Skeletal muscle satellite cell (primary cell): ENCODE measurements around the gene ZDHHC19.

ENCODE experiments used
- H3K27me3 ChIP-seq: 2 replicates; pipeline ENCODE4 v1.7.0; 2013; ENCODE audit warnings: low read length; ENCODE audit not compliant: control insufficient read depth, insufficient read depth
- H3K36me3 ChIP-seq: 2 replicates; pipeline ENCODE4 v1.7.0; 2013; ENCODE audit warnings: mild to moderate bottlenecking, control low read depth, low read length; ENCODE audit not compliant: insufficient read depth
- H3K4me1 ChIP-seq: 2 replicates; pipeline ENCODE4 v1.7.0; 2013; ENCODE audit warnings: low read length; ENCODE audit not compliant: control insufficient read depth, insufficient read depth
- H3K4me2 ChIP-seq: 2 replicates; pipeline ENCODE4 v1.7.0; 2013; ENCODE audit warnings: mild to moderate bottlenecking, low read length
- H3K4me3 ChIP-seq: 2 replicates; pipeline ENCODE4 v1.7.0; 2013; ENCODE audit warnings: low read length
- H3K9ac ChIP-seq: 2 replicates; pipeline ENCODE4 v1.7.0; 2013; ENCODE audit warnings: mild to moderate bottlenecking, low read depth, low read length, moderate library complexity
- H3K9me3 ChIP-seq: replicated peaks from 2 replicates; pipeline ENCODE4 v1.7.0; 2013; ENCODE audit warnings: mild to moderate bottlenecking, control low read depth, low read length

ZDHHC19 gene

GRCh38 chr3:196197524-196197923 lies 13.7 kb downstream of the ZDHHC19 start:
- H3K4me2 ChIP-seq, result no peak overlapping the region
- no peaks in the 10 kb centered on the region for H3K9me3 ChIP-seq
- H3K9ac ChIP-seq, result no peak overlapping the region
- no peak overlapping the region for H3K4me3 ChIP-seq
- H3K27me3 ChIP-seq, result peaks cover 4% of the 10 kb centered on the region
- H3K4me1 ChIP-seq, result no peaks in the 10 kb centered on the region
- H3K36me3 ChIP-seq, result no peaks in the 10 kb centered on the region

- Histone ChIP-seq H3K4me3 (no peak overlapping the region), H3K27me3 (no peaks in the 10 kb centered on the region), H3K4me1 (no peaks in the 10 kb centered on the region), H3K4me2 (no peak overlapping the region), H3K9ac (no peak overlapping the region), H3K9me3 (no peaks in the 10 kb centered on the region), H3K36me3 (no peaks in the 10 kb centered on the region)
These were observed 15.4 kb downstream of the ZDHHC19 start for GRCh38 chr3:196195664-196196265.

DNA sequence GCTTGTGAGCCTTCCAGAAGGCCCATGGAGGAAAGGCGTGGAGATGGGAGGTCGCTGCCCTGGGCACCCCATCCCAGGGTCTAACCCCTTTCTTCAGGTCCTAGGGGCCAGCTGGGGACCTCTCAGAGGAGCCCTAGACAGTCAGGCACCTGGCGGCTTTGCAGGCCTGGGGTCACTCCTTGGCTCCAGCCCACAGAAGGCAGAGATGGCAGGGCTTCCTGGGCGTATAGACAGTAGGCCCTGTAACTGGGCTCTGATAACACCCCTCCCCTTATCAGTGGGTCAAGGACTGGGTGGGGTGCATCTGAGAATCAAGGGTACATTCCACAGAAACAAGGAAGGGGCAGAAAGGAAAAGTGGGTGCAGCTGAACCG lies 16.7 kb downstream of the ZDHHC19 start:
- no peaks in the 10 kb centered on the region for H3K4me1 ChIP-seq
- no peak overlapping the region for H3K9ac ChIP-seq
- no peaks in the 10 kb centered on the region for H3K27me3 ChIP-seq

DNA sequence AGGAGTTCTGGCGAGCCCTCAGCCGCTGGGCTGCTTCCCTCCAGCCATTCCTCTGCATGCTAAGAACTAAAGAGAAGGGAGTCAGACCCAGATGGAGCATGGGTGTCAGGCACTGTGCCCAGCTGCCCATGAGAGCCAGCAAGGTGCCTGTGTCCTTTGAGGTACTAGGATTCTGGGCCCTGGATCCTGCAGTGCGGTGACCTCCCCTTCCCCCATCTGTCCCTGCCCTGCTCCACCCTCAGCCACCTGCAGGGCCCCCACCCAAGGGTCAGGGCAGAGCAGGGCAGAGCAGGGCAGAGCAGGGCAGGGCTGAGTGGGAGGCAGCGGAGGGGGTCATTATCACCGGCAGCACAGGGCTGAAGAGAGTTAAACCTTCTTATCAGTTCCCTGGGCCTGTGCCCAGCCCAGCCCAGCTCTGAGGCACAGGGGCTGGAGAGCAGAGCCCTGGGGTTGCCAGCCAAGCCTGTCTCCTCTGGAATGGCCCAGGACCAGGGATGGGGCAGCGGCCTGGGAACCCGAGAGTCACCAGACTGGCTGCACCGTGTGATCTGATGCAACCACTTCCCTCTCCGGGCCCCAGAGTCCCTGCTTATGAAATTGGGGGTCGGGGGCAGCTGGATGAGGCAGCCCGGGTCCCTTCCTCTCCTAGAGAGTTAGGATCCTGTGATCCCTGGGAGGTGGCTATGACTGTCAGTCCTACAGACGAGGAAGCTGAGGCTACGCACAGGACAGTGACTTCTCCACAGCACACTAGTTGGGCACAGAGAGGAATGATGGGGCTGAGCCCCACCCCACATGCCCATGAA lies 17.3 kb downstream of the ZDHHC19 start:
- no peaks in the 10 kb centered on the region for H3K27me3 ChIP-seq
- no peaks in the 10 kb centered on the region for H3K4me1 ChIP-seq

More for the DNA sequence above, 16.7 kb downstream of the ZDHHC19 start:
- Histone ChIP-seq H3K4me3 (no peak overlapping the region), H3K4me2 (no peak overlapping the region), H3K9me3 (no peaks in the 10 kb centered on the region), H3K36me3 (no peaks in the 10 kb centered on the region)

GRCh38 chr3:196193133-196193735 lies 18.0 kb downstream of the ZDHHC19 start:
- Histone ChIP-seq H3K9me3 (no peaks in the 10 kb centered on the region), H3K4me3 (no peak overlapping the region), H3K4me2 (no peak overlapping the region), H3K9ac (no peak overlapping the region), H3K27me3 (no peaks in the 10 kb centered on the region), H3K4me1 (no peaks in the 10 kb centered on the region), H3K36me3 (no peaks in the 10 kb centered on the region)

More for the DNA sequence above, 17.3 kb downstream of the ZDHHC19 start:
- H3K36me3 ChIP-seq, result no peaks in the 10 kb centered on the region
- no peak overlapping the region for H3K4me2 ChIP-seq
- H3K9ac ChIP-seq, result no peak overlapping the region
- no peak overlapping the region for H3K4me3 ChIP-seq
- H3K9me3 ChIP-seq, result no peaks in the 10 kb centered on the region

- Histone ChIP-seq H3K4me3 (no peak overlapping the region), H3K9ac (no peak overlapping the region), H3K27me3 (no peaks in the 10 kb centered on the region), H3K36me3 (no peaks in the 10 kb centered on the region), H3K9me3 (no peaks in the 10 kb centered on the region), H3K4me1 (no peaks in the 10 kb centered on the region), H3K4me2 (no peak overlapping the region)
These were observed 18.6 kb downstream of the ZDHHC19 start for GRCh38 chr3:196192524-196193051.

DNA sequence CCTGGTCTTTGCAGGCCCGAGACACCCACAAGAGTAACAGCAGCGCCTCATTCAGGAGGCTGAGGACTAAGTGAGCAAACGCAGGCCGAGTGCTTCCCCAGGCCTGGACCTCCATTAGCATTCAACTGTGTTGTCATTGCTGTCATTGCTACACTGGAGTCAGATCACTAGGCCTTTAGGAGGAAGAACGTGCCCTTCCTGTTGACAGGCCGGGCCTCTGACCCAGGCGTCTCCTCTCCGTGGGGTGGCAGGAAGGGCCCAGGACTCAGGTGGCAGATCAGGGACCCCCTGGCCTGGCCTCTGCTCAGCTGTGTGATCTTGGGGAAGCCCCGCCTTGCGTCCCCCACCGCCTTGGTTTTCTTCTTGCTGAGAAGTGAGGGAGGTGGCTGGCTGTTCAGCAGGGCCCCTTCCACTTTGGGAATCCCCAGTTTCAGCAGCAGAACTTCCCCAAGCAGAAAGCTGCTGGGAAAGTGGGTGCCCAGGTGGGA lies 19.1 kb downstream of the ZDHHC19 start:
- Histone ChIP-seq H3K4me3 (no peak overlapping the region), H3K27me3 (no peaks in the 10 kb centered on the region), H3K36me3 (no peaks in the 10 kb centered on the region), H3K4me1 (no peaks in the 10 kb centered on the region), H3K4me2 (no peak overlapping the region), H3K9ac (no peak overlapping the region), H3K9me3 (no peaks in the 10 kb centered on the region)

- Histone ChIP-seq H3K9ac (no peak overlapping the region), H3K4me3 (no peak overlapping the region), H3K4me1 (no peaks in the 10 kb centered on the region), H3K36me3 (no peaks in the 10 kb centered on the region), H3K9me3 (no peaks in the 10 kb centered on the region), H3K27me3 (peaks cover 7% of the 10 kb centered on the region), H3K4me2 (no peak overlapping the region)
These were observed 21.4 kb downstream of the ZDHHC19 start for GRCh38 chr3:196189566-196190347.

DNA sequence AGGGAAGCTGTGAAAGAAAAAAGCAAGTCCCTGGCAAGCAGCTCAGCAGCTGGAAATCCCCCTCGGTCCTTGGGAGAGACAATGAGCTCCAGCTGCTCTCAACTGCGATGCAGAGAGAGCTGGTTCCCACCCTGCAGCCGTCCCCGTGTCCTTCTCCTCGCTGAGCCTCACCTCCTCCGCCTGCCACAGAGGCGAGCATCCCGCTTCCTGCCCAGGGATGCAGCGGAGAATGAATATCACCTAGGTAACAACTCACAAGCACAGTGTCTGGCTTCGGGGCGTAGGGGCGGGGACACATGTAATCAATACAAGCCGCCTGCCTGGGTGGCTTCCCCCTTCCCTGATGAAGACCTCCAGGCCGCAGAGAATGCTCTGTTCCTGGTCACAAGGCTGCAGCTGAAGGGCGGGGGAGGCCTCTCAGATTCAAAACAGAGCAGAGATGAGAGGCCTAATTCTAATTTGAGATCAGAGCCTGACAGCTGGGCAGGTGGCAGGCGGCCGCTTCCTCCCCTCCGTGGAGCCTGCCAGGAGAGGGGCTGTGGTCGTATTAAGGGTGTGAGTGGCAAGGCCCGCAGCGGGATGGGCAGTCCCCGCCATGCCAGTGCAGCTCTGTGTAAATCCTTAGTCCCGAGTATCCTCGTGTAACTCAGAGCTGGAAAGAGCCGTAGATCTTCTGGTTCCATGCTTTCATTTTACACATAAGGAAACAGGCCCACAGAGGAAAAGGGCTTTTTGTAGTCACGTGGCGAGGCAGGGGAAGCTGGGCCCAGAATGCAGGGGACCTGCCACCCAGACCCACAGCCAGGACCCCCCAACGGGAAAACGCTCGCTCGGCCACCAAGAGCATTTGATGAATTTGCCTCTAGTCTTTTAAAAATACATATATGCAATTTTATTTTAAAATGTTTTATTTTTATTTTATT lies 24.3 kb downstream of the ZDHHC19 start:
- peaks cover 7% of the 10 kb centered on the region for H3K27me3 ChIP-seq
- H3K4me2 ChIP-seq, result peak overlapping the region; percentile 40
- H3K4me1 ChIP-seq, result no peaks in the 10 kb centered on the region
- H3K36me3 ChIP-seq, result no peaks in the 10 kb centered on the region
- no peak overlapping the region for H3K9ac ChIP-seq
- H3K4me3 ChIP-seq, result no peak overlapping the region
- no peaks in the 10 kb centered on the region for H3K9me3 ChIP-seq

GRCh38 chr3:196184881-196185280 lies 26.3 kb downstream of the ZDHHC19 start:
- Histone ChIP-seq H3K4me3 (no peak overlapping the region), H3K4me2 (no peak overlapping the region), H3K27me3 (peaks cover 12% of the 10 kb centered on the region), H3K9ac (no peak overlapping the region), H3K9me3 (no peaks in the 10 kb centered on the region), H3K36me3 (no peaks in the 10 kb centered on the region), H3K4me1 (peaks cover 3% of the 10 kb centered on the region)
